ENCODE results near the gene EVC2.

EVC2 gene

GRCh38 chr4:5700459-5700858 lies 7.9 kb downstream of the EVC2 start:
- H3K4me3 ChIP-seq (ENCODE audit: low read length) = no peak overlapping the region
- DNase-seq (ENCODE audit: low read depth, low spot score) = no peak

GRCh38 chr4:5696341-5696740 lies 12.0 kb downstream of the EVC2 start:
- DNase-seq (ENCODE audit: low read depth, low spot score) = no peak
- H3K4me3 ChIP-seq (ENCODE audit: low read length) = no peak overlapping the region

- H3K4me3 ChIP-seq (ENCODE audit: low read length) = no peak overlapping the region
- DNase-seq (ENCODE audit: low read depth, low spot score) = no peak
Observed at GRCh38 chr4:5693871-5694270, 14.5 kb downstream of the EVC2 start.

- no peak overlapping the region for H3K4me3 ChIP-seq (ENCODE audit: low read length)
- no peak for DNase-seq (ENCODE audit: low read depth, low spot score)
Observed at GRCh38 chr4:5691491-5692132, 16.7 kb downstream of the EVC2 start.

GRCh38 chr4:5689065-5689464 lies 19.3 kb downstream of the EVC2 start:
- no peak for DNase-seq (ENCODE audit: low read depth, low spot score)
- no peak overlapping the region for H3K4me3 ChIP-seq (ENCODE audit: low read length)

GRCh38 chr4:5686338-5686737 lies 22.0 kb downstream of the EVC2 start:
- H3K4me3 ChIP-seq (ENCODE audit: low read length) = no peak overlapping the region
- DNase-seq (ENCODE audit: low read depth, low spot score) = no peak

- H3K4me3 ChIP-seq (ENCODE audit: low read length) = no peak overlapping the region
- no peak for DNase-seq (ENCODE audit: low read depth, low spot score)
Observed at GRCh38 chr4:5685296-5685695, 23.1 kb downstream of the EVC2 start.

GRCh38 chr4:5683566-5683965 lies 24.8 kb downstream of the EVC2 start:
- DNase-seq (ENCODE audit: low read depth, low spot score) = no peak
- H3K4me3 ChIP-seq (ENCODE audit: low read length) = no peak overlapping the region

- no peak overlapping the region for H3K4me3 ChIP-seq (ENCODE audit: low read length)
- no peak for DNase-seq (ENCODE audit: low read depth, low spot score)
Observed at GRCh38 chr4:5678977-5679376, 29.4 kb downstream of the EVC2 start.

- H3K4me3 ChIP-seq (ENCODE audit: low read length) = no peak overlapping the region
- DNase-seq (ENCODE audit: low read depth, low spot score) = no peak
Observed at GRCh38 chr4:5676763-5677162, 31.6 kb downstream of the EVC2 start.

- no peak for DNase-seq (ENCODE audit: low read depth, low spot score)
- no peak overlapping the region for H3K4me3 ChIP-seq (ENCODE audit: low read length)
Observed at GRCh38 chr4:5666741-5667140, 41.6 kb downstream of the EVC2 start.

GRCh38 chr4:5664778-5665177 lies 43.6 kb downstream of the EVC2 start:
- no peak for DNase-seq (ENCODE audit: low read depth, low spot score)

GRCh38 chr4:5662555-5662954 lies 45.8 kb downstream of the EVC2 start:
- no peak for DNase-seq (ENCODE audit: low read depth, low spot score)
- H3K4me3 ChIP-seq (ENCODE audit: low read length) = no peak overlapping the region

More at GRCh38 chr4:5664778-5665177, 43.6 kb downstream of the EVC2 start:
- no peak overlapping the region for H3K4me3 ChIP-seq (ENCODE audit: low read length)

GRCh38 chr4:5661237-5661636 lies 47.1 kb downstream of the EVC2 start:
- DNase-seq (ENCODE audit: low read depth, low spot score) = no peak
- no peak overlapping the region for H3K4me3 ChIP-seq (ENCODE audit: low read length)

GRCh38 chr4:5660185-5660584 lies 48.2 kb downstream of the EVC2 start:
- no peak for DNase-seq (ENCODE audit: low read depth, low spot score)
- H3K4me3 ChIP-seq (ENCODE audit: low read length) = no peak overlapping the region

GRCh38 chr4:5658974-5659373 lies 49.4 kb downstream of the EVC2 start:
- no peak for DNase-seq (ENCODE audit: low read depth, low spot score)
- H3K4me3 ChIP-seq (ENCODE audit: low read length) = no peak overlapping the region

- no peak overlapping the region for H3K4me3 ChIP-seq (ENCODE audit: low read length)
- DNase-seq (ENCODE audit: low read depth, low spot score) = no peak
Observed at GRCh38 chr4:5656415-5656814, 51.9 kb downstream of the EVC2 start.

GRCh38 chr4:5654791-5655190 lies 53.6 kb downstream of the EVC2 start:
- DNase-seq (ENCODE audit: low read depth, low spot score) = no peak
- H3K4me3 ChIP-seq (ENCODE audit: low read length) = no peak overlapping the region

GRCh38 chr4:5651089-5651488 lies 57.3 kb downstream of the EVC2 start:
- DNase-seq (ENCODE audit: low read depth, low spot score) = no peak
- H3K4me3 ChIP-seq (ENCODE audit: low read length) = no peak overlapping the region

- DNase-seq (ENCODE audit: low read depth, low spot score) = no peak
- H3K4me3 ChIP-seq (ENCODE audit: low read length) = no peak overlapping the region
Observed at GRCh38 chr4:5650040-5650439, 58.3 kb downstream of the EVC2 start.

GRCh38 chr4:5647351-5647750 lies 61.0 kb downstream of the EVC2 start:
- H3K4me3 ChIP-seq (ENCODE audit: low read length) = no peak overlapping the region
- DNase-seq (ENCODE audit: low read depth, low spot score) = no peak

- H3K4me3 ChIP-seq (ENCODE audit: low read length) = no peak overlapping the region
- DNase-seq (ENCODE audit: low read depth, low spot score) = no peak
Observed at GRCh38 chr4:5640096-5640495, 68.3 kb downstream of the EVC2 start.

Measured in Jurkat, Clone E6-1 (cell line).